HL-60/S4 (cell line): Measurements from ENCODE around the gene FAM78A.
"Not testable (repeated sequence)": the region's sequence is repeated elsewhere in the genome, so short reads cannot be mapped to it uniquely, and the experiment has no call there.

ENCODE experiments used
- in situ Hi-C: fragments of 300-500 bp; cut with MboI; formaldehyde crosslinking; loops from 2 replicates; pipeline ENCODE4 v1.14.3; 2022; ENCODE audit warnings: low sequenced_read_pairs

FAM78A gene

GRCh38 chr9:131270171-131271015 is 5.9 kb downstream of the FAM78A start:
- in situ Hi-C loops = no loop called here

GRCh38 chr9:131266266-131267229 is 9.8 kb downstream of the FAM78A start:
- in situ Hi-C loops = no loop called here

GRCh38 chr9:131264231-131264630 is 12.1 kb downstream of the FAM78A start:
- in situ Hi-C loops = no loop called here

GRCh38 chr9:131263701-131264100 is 12.6 kb downstream of the FAM78A start:
- in situ Hi-C loops = no loop called here

GRCh38 chr9:131263033-131263343 is 13.3 kb downstream of the FAM78A start:
- in situ Hi-C loops = not testable (repeated sequence)

GRCh38 chr9:131262327-131263032 is 13.8 kb downstream of the FAM78A start:
- in situ Hi-C loops = no loop called here

- in situ Hi-C loops = no loop called here
These were observed 15.4 kb downstream of the FAM78A start for GRCh38 chr9:131260751-131261452.

GRCh38 chr9:131259916-131260597 is 16.3 kb downstream of the FAM78A start:
- in situ Hi-C loops = no loop called here

- in situ Hi-C loops = no loop called here
These were observed 16.8 kb downstream of the FAM78A start for GRCh38 chr9:131259432-131259898.

- in situ Hi-C loops = no loop called here
These were observed 17.4 kb downstream of the FAM78A start for GRCh38 chr9:131258698-131259431.

- in situ Hi-C loops = no loop called here
These were observed 18.1 kb downstream of the FAM78A start for GRCh38 chr9:131258186-131258585.

- in situ Hi-C loops = no loop called here
These were observed 18.9 kb downstream of the FAM78A start for GRCh38 chr9:131257266-131258025.

- in situ Hi-C loops = no loop called here
These were observed 20.6 kb downstream of the FAM78A start for GRCh38 chr9:131255676-131256197.

- in situ Hi-C loops = no loop called here
These were observed 21.7 kb downstream of the FAM78A start for GRCh38 chr9:131254626-131255025.

- in situ Hi-C loops = no loop called here
These were observed 22.3 kb downstream of the FAM78A start for GRCh38 chr9:131253891-131254491.

- in situ Hi-C loops = no loop called here
These were observed 24.2 kb downstream of the FAM78A start for GRCh38 chr9:131252120-131252519.

GRCh38 chr9:131246618-131247017 is 29.7 kb downstream of the FAM78A start:
- in situ Hi-C loops = no loop called here

GRCh38 chr9:131244331-131244730 is 32.0 kb downstream of the FAM78A start:
- in situ Hi-C loops = not testable (repeated sequence)
